ENCODE results near the gene HDHD2.

The HDHD2 gene

DNA sequence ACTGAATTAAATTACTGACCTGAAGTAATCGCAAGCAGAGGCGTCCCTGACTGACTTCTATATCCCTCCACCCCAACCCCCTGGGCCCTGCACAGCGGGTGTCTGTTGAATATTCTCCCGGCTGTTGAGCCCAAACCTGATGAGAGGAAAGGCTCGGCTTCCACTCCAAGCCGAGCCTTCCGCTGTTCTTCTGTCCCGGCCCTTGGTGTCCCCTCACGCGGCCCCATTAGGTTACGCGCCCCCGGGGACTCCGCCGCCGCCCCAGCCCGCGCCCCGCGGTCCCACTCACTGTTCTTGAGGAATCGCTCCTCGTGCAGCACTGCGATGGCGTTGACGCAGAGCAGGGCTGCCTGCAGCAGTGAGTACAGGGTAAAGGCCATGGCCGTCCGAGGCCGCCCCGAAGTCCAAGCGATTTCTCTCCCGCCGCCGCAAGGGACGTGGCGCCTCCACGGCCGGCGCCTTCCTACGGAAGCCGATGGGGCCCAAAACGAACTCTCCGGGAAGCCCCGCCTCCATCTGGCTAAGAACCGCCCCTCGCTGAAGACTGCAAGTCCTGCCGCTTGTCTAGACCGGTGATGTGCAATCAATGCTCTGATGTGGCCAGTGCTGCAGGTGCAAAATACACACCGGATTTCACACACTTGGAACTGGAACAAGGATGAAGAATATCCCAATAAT lies 25.7 kb upstream of the HDHD2 start, which contains the start of gene IER3IP1:
Gene IER3IP1, minus strand, starts transcription at position 467 of the 678 bp plus-strand sequence. Its CDS starts 87 bp downstream, at position 380.
- peak; percentile 45 for DNase-seq (ENCODE audit: extremely low read depth, low read depth)
- TF ChIP-seq, protein P1, sequence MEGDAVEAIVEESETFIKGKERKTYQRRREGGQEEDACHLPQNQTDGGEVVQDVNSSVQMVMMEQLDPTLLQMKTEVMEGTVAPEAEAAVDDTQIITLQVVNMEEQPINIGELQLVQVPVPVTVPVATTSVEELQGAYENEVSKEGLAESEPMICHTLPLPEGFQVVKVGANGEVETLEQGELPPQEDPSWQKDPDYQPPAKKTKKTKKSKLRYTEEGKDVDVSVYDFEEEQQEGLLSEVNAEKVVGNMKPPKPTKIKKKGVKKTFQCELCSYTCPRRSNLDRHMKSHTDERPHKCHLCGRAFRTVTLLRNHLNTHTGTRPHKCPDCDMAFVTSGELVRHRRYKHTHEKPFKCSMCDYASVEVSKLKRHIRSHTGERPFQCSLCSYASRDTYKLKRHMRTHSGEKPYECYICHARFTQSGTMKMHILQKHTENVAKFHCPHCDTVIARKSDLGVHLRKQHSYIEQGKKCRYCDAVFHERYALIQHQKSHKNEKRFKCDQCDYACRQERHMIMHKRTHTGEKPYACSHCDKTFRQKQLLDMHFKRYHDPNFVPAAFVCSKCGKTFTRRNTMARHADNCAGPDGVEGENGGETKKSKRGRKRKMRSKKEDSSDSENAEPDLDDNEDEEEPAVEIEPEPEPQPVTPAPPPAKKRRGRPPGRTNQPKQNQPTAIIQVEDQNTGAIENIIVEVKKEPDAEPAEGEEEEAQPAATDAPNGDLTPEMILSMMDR (IDR thresholded peaks at IDR 0.05; ENCODE audit: low read depth, low read length, missing control alignments), result no peak
- H3K4me3 ChIP-seq (replicated peaks; ENCODE audit: low read depth, low read length), result peak within 1 kb of the TSS; percentile 87

DNA sequence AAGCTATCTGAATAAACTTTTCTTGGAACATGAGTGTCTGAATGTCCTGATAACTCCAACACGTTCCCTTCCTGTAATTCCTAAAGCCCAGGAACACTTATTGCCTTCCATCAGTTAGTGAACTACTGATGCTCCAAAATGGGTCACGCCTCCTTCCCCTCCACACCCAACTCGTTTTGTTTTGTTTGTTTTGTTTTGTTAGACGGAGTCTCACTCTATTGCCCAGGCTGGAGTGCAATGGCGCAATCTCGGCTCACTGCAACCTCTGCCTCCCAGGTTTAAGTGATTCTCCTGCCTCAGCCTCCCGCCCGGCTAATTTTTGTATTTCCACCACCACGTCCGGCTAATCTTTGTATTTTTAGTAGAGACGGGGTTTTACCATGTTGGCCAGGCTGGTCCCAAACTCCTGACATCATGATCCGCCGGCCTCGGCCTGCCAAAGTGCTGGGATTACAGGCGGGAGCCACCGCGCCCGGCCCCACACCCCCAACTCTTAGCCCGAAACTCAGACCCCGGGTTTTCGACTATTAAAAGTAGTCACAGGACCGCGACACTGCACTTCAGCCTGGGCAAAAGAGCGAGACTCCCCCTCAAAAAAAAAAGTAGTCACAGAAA lies 25.1 kb upstream of the HDHD2 start:
- H3K4me3 ChIP-seq (replicated peaks; ENCODE audit: low read depth, low read length), result peak overlapping the region; percentile 87
- TF ChIP-seq, protein P1 (IDR thresholded peaks at IDR 0.05; ENCODE audit: low read depth, low read length, missing control alignments), result no peak
- no peak for DNase-seq (ENCODE audit: extremely low read depth, low read depth)

DNA sequence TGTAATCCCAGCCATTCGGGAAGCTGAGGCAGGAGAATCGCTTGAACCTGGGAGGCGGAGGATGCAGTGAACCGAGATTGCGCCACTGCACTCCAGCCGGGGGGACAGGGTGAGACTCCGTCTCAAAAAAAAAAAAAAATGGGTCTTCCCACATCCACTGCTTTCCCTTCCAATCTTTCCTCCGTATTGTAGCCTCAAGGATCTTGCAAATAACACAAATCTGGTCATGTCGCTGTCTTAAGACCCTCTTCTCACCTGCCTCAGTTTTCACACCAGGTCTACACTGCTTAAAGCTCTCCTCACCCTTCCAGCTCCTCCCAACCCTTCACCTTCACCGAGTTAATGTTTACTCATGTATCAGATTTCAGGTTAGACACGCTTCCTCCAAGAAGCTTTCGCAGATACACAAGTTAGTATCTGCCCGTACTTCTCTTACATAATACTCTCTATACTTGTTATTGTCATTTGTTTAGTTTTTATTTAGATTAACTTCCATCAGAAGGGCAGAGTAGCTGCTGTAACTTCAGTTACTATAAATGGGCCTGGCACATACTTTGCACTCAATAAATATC lies 24.3 kb upstream of the HDHD2 start:
- peak overlapping the region; percentile 87 for H3K4me3 ChIP-seq (replicated peaks; ENCODE audit: low read depth, low read length)
- TF ChIP-seq, protein P1 (IDR thresholded peaks at IDR 0.05; ENCODE audit: low read depth, low read length, missing control alignments), result no peak
- DNase-seq (ENCODE audit: extremely low read depth, low read depth), result no peak

DNA sequence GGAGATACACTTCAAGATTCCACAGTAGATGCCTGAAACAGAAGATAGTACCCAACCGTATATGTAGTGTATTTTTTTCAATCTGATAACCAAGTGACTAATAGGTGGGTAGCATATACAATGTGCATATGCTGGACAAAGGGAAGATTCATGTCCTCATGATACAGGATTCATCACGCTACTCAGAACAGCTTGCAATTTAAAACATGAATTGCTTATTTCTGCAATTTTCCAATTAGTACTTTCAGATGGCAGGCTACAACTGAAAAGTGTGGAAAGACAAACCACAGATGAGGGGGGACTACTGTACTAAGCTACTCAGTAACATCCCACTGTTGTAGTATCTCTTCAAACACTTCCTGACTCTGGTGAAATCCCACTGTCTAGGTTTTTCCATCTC lies 22.2 kb upstream of the HDHD2 start:
- TF ChIP-seq, protein P1 (IDR thresholded peaks at IDR 0.05; ENCODE audit: low read depth, low read length, missing control alignments), result no peak
- no peak overlapping the region for H3K4me3 ChIP-seq (replicated peaks; ENCODE audit: low read depth, low read length)
- no peak for DNase-seq (ENCODE audit: extremely low read depth, low read depth)

DNA sequence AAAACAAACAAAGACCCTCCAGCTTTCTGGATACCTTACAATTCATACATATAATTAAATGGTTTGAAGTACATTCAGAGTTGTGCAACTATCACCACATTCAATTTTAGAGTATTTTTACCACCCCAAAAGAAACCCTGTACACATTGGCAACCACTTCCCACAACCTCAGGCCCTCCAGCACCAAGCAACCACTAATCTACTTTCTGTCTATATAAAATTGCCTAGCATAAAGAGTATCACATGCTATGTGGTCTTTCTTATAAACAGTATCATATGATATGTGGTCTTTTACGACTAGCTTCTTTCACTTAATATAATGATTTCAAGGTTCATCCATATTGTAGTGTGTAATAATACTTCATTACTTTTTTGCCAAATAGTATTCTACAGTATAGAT lies 18.6 kb upstream of the HDHD2 start:
- no peak overlapping the region for H3K4me3 ChIP-seq (replicated peaks; ENCODE audit: low read depth, low read length)
- no peak for DNase-seq (ENCODE audit: extremely low read depth, low read depth)
- TF ChIP-seq, protein P1 (IDR thresholded peaks at IDR 0.05; ENCODE audit: low read depth, low read length, missing control alignments), result no peak

DNA sequence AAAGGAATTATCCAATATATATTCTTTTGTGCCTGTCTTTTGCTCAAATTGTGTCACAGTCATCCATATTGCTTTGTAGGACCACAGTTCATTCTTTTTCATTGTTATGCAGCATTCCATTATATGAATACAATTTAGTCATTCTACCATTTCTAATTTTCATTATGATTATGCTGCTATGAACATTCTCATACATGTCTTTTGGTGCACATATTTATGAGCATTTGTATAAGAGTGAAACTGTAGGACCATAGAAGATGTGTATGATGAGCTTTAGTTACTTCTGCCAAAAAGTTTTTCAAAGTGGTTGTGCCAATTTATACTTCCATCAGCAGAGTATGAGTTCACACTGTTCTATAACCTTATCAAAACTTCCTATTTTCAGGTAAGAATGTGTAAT lies 18.2 kb upstream of the HDHD2 start:
- no peak overlapping the region for H3K4me3 ChIP-seq (replicated peaks; ENCODE audit: low read depth, low read length)
- DNase-seq (ENCODE audit: extremely low read depth, low read depth), result no peak
- TF ChIP-seq, protein P1 (IDR thresholded peaks at IDR 0.05; ENCODE audit: low read depth, low read length, missing control alignments), result no peak
